WERI-Rb-1 (cell line): ENCODE measurements around the gene PEX5L.

ENCODE experiments used
- DNase-seq: peaks from one replicate; pipeline ENCODE4 v3.0.0-alpha.2; 2020
- H3K27ac ChIP-seq: fragments of 250-450 bp; sonication (Bioruptor Pico); 2 replicates; pipeline ENCODE4 v1.5.1; 2020; ENCODE audit warnings: mild to moderate bottlenecking, moderate library complexity
- H3K27me3 ChIP-seq: fragments of 250-450 bp; sonication (Bioruptor Pico); 2 replicates; pipeline ENCODE4 v1.5.1; 2021; ENCODE audit warnings: mild to moderate bottlenecking, low read depth, moderate library complexity; ENCODE audit not compliant: insufficient read depth, severe bottlenecking
- H3K36me3 ChIP-seq: fragments of 250-450 bp; sonication (Bioruptor Pico); 2 replicates; pipeline ENCODE4 v1.5.1; 2020; ENCODE audit warnings: mild to moderate bottlenecking, moderate library complexity
- H3K4me3 ChIP-seq: 2 replicates; pipeline ENCODE4 v1.5.1; 2011; ENCODE audit warnings: low read depth, mild to moderate bottlenecking, control low read depth, low read length
- H3K9me3 ChIP-seq: fragments of 250-450 bp; sonication (Bioruptor Pico); 2 replicates; pipeline ENCODE4 v1.5.1; 2021; ENCODE audit warnings: mild to moderate bottlenecking, moderate library complexity; ENCODE audit not compliant: severe bottlenecking
- CTCF ChIP-seq: IDR thresholded peaks from 2 replicates; pipeline ENCODE4 v1.5.1; 2011; ENCODE audit warnings: low read depth, mild to moderate bottlenecking, control low read depth, inconsistent platforms, low read length

PEX5L gene

DNA sequence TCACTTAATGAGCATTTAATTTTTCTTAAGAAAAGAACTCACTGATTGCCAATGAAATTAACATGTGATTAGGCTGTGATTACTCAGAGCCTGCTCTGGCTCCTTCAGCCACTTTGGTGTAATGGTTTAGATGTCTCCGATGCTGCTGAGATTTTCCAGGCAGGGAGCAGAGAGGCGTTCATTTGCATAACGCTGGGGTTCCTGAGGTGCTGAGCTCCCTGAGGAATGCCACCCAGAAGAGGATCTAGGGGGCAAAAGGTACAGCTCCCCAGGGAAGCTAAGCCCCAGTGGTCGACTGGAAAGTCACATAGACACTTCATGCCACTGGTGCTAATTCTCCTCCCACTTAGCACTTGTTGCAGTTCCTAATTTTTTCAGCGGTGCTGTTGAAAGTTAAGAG is 264.4 kb downstream of the PEX5L start:
- Histone ChIP-seq H3K4me3 (no peak overlapping the region), H3K27me3 (no peaks in the 10 kb centered on the region), H3K9me3 (peaks cover 11% of the 10 kb centered on the region), H3K36me3 (peaks cover 4% of the 10 kb centered on the region), H3K27ac (no peak overlapping the region)
- no peak for DNase-seq
- TF ChIP-seq CTCF, result no peak

GRCh38 chr3:179771797-179772196 is 264.9 kb downstream of the PEX5L start:
- Histone ChIP-seq H3K9me3 (peaks cover 11% of the 10 kb centered on the region), H3K27ac (no peak overlapping the region), H3K27me3 (no peaks in the 10 kb centered on the region), H3K4me3 (no peak overlapping the region), H3K36me3 (peaks cover 6% of the 10 kb centered on the region)
- no peak for DNase-seq
- no peak for TF ChIP-seq CTCF

DNA sequence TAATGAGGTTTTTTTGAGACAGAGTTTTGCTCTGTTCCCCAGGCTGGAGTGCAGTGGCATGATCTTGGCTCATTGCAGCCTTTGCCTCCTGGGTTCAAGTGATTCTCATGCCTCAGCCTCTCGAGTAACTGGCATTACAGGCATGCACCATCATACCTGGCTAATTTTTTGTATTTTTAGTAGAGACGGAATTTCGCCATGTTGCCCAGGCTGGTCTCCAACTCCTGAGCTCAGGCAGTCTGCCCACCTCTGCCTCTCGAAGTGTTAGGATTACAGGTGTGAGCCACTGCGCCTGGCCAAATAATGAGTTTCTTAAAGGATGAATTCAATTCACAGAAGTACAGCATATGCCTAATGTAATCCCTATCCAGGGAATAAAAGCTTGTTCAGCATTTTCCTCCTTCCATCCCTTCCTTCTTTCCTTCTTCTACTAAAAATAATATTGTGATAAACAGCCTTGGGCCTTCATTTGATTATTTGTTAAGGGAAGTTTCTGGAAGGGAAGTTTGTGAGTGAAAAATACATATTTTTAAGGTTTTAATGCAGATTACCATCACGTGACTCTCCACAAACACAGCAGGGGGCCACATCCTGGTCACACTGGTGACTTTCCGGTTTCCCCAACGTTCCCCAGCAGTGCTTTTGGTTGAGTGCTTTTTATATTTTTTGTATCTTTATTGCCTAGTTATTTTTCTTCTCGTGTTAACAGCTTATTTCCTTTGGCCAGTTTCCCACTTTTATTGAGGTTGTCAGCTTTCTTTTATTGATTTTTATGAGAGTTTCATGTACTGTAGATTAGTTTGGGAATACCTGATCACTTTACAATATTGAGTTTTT is 267.1 kb downstream of the PEX5L start:
- Histone ChIP-seq H3K27me3 (no peaks in the 10 kb centered on the region), H3K4me3 (no peak overlapping the region), H3K36me3 (peaks cover 11% of the 10 kb centered on the region), H3K27ac (no peak overlapping the region), H3K9me3 (peaks cover 3% of the 10 kb centered on the region)
- TF ChIP-seq CTCF, result no peak
- no peak for DNase-seq

- Histone ChIP-seq H3K4me3 (no peak overlapping the region), H3K9me3 (no peaks in the 10 kb centered on the region), H3K27me3 (no peaks in the 10 kb centered on the region), H3K27ac (no peak overlapping the region), H3K36me3 (peaks cover 12% of the 10 kb centered on the region)
- peak; percentile 77 for TF ChIP-seq CTCF
- peak; percentile 59 for DNase-seq
These were observed 268.7 kb downstream of the PEX5L start for GRCh38 chr3:179768080-179768479.

DNA sequence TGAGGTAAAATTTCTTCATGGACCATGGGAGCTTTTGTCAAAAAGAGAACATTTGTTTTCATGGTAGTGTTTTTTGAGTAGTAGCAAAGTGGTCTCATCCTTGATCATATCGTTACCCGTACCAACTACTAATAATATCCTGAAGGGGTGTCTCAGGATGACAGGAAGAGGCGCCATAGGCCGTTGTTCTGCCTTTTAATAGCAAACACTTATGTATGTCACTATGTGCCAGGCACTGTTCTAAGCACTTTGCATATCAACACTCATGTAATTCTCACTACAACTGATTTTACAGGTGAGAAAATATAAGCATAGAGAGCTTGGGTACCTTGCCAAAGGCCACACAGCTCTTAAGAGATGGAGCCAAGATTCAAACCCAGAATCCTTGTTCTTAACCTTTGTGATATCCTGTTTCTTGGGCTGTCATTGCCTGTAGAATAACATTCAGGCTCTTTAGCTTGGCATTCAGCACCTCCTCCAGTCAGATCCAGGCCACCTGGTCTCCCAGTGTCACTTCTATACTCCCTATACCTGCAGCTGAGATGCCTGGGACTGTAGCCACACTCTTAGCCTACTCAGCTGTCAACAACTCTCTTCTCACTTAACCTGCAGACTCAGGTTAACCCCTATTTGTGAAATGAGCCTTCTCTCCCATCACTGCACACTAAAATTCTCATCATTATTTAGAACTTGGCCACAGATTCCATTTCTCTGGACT is 270.2 kb downstream of the PEX5L start:
- H3K27me3 ChIP-seq, result no peaks in the 10 kb centered on the region
- H3K4me3 ChIP-seq, result no peak overlapping the region
- TF ChIP-seq CTCF, result no peak
- H3K9me3 ChIP-seq, result no peaks in the 10 kb centered on the region
- H3K27ac ChIP-seq, result no peak overlapping the region
- DNase-seq, result no peak
- H3K36me3 ChIP-seq, result peaks cover 13% of the 10 kb centered on the region
